A549 (cell line): ENCODE results near the gene NKAIN4. TPM values are rescaled to one million over a fixed set of nuclear protein-coding genes. Genes with fewer than 3 reads are reported as not detected.
A peak's percentile ranks its signal among the peaks of the same experiment; 100 is the strongest.

Experiments used
- ATAC-seq, 2 experiments: fragments of 200-7000 bp in 1 of 2; fragments of >200 bp in 1 of 2; cut with Nextera tagmentation in 1 of 2; cut with Tn5 transposase in 1 of 2; 3 replicates each; pipeline versions ENCODE4 v1.8.0 to v1.9.1; 2018 to 2020; ENCODE audit warnings: mild to moderate bottlenecking in 1 of 2, moderate library complexity in 1 of 2
- CTCF ChIA-PET: fragments of 300-600 bp; sonication (Branson Sonifier 250); formaldehyde crosslinking; extraction: SDS; loops from one replicate; lab custom pipeline; 2021; ENCODE audit warnings: antibody characterized with exemption, inconsistent platforms; lab: Yijun Ruan, JAX
- POLR2A ChIA-PET: fragments of 350-600 bp; formaldehyde crosslinking; extraction: SDS; loops from one replicate; lab custom pipeline; 2021; ENCODE audit warnings: antibody characterized with exemption, inconsistent platforms; lab: Yijun Ruan, JAX
- DNase-seq, 2 experiments: peaks; one replicate each; pipeline versions ENCODE4 v3.0.0 to v3.0.0-alpha.2; 2011 to 2016; ENCODE audit warnings: low read depth in 1 of 2, low spot score in 1 of 2
- FAIRE-seq: peaks from 2 replicates; lab custom pipeline; 2011; peaks lifted over from hg19 to GRCh38; lab: Jason Lieb, UNC
- H3K27ac ChIP-seq, 2 experiments: fragments of >200 bp; sonication (Bioruptor Twin); formaldehyde crosslinking; 3 replicates each; pipeline ENCODE4 v1.5.1; 2016 to 2017
- H3K4me1 ChIP-seq: fragments of >200 bp; sonication (Bioruptor Twin); formaldehyde crosslinking; 3 replicates; pipeline ENCODE4 v1.6.1; 2016
- H3K4me2 ChIP-seq: fragments of >200 bp; sonication (Bioruptor Twin); formaldehyde crosslinking; 3 replicates; pipeline ENCODE4 v1.6.1; 2016
- H3K4me3 ChIP-seq: fragments of >200 bp; sonication (Bioruptor Twin); formaldehyde crosslinking; 3 replicates; pipeline ENCODE4 v1.5.1; 2016
- H3K9me3 ChIP-seq: fragments of >200 bp; sonication (Bioruptor Twin); formaldehyde crosslinking; 3 replicates; pipeline ENCODE4 v1.6.1; 2016
- ATOH8 ChIP-seq: fragments of 250-450 bp; sonication (Bioruptor Pico); IDR thresholded peaks from 2 replicates; pipeline ENCODE4 v1.5.0; 2020; ENCODE audit warnings: low read depth, mild to moderate bottlenecking, moderate library complexity
- CBX8 ChIP-seq: fragments of 200-600 bp; sonication (generic); IDR thresholded peaks from 2 replicates; pipeline ENCODE4 v1.6.1; 2016
- CEBPB ChIP-seq, 2 experiments: fragments of >200 bp in 1 of 2; sonication (Bioruptor Twin) in 1 of 2; formaldehyde crosslinking in 1 of 2; IDR thresholded peaks; 2 replicates each; pipeline ENCODE4 v1.6.1; 2012 to 2016
- CHD4 ChIP-seq: fragments of 200-600 bp; sonication (generic); IDR thresholded peaks from 2 replicates; pipeline ENCODE4 v1.6.1; 2016; ENCODE audit warnings: antibody characterized with exemption, mild to moderate bottlenecking, borderline replicate concordance
- EHMT2 ChIP-seq: fragments of 200-600 bp; sonication (generic); IDR thresholded peaks from 2 replicates; pipeline ENCODE4 v1.6.1; 2016; ENCODE audit warnings: antibody characterized with exemption, low read depth, mild to moderate bottlenecking, moderate library complexity
- FOSL2 ChIP-seq, 2 experiments: fragments of 450-650 bp in 1 of 2; fragments of >200 bp in 1 of 2; sonication (Bioruptor Twin) in 1 of 2; formaldehyde crosslinking; IDR thresholded peaks; 2 replicates each; pipeline versions ENCODE4 v1.5.0 to v1.6.1; 2016 to 2020; ENCODE audit warnings: mild to moderate bottlenecking in 1 of 2, moderate library complexity in 1 of 2
- FOXS1 ChIP-seq: fragments of 250-450 bp; sonication (Bioruptor Pico); IDR thresholded peaks from 2 replicates; pipeline ENCODE4 v1.5.0; 2020; ENCODE audit warnings: mild to moderate bottlenecking, moderate library complexity
- MAFK ChIP-seq: fragments of 450-650 bp; IDR thresholded peaks from 2 replicates; pipeline ENCODE4 v1.6.1; 2014; ENCODE audit not compliant: partially characterized antibody
- MYC ChIP-seq: IDR thresholded peaks from 2 replicates; pipeline ENCODE4 v1.6.1; 2012; ENCODE audit warnings: mild to moderate bottlenecking, inconsistent platforms, low read length, improper control_type of control experiment, borderline replicate concordance
- NPAS2 ChIP-seq: fragments of 250-450 bp; sonication (Bioruptor Pico); IDR thresholded peaks from 2 replicates; pipeline ENCODE4 v1.8.0; 2022; ENCODE audit warnings: mild to moderate bottlenecking, moderate library complexity, borderline replicate concordance
- RARB ChIP-seq: fragments of 250-450 bp; sonication (Bioruptor Pico); IDR thresholded peaks from 2 replicates; pipeline ENCODE4 v1.8.0; 2021; ENCODE audit warnings: mild to moderate bottlenecking, moderate library complexity
- SREBF2 ChIP-seq: fragments of 450-650 bp; IDR thresholded peaks from 2 replicates; pipeline ENCODE4 v1.6.1; 2014; ENCODE audit warnings: mild to moderate bottlenecking, moderate library complexity
- USF2 ChIP-seq: fragments of 450-650 bp; IDR thresholded peaks from 2 replicates; pipeline ENCODE4 v1.6.1; 2014; ENCODE audit warnings: antibody characterized with exemption
- ZFP36 ChIP-seq: fragments of 450-650 bp; IDR thresholded peaks from 2 replicates; pipeline ENCODE4 v1.6.1; 2014; ENCODE audit warnings: borderline replicate concordance; ENCODE audit not compliant: partially characterized antibody
- WGBS: methylation state at CpG from one replicate; pipeline ENCODE4 v1.1.6; 2017; ENCODE audit errors: missing lambda C conversion rate; 5-methylcytosine and 5-hydroxymethylcytosine counted together
- polyA plus RNA-seq, 4 experiments: library from polyadenylated mRNA; depleted of rRNA in 3 of 4; stranded (reverse); fragments of >200 nt; fragmentation: RNase III in 1 of 4; extraction: RNeasy Plus Mini Kit Qiagen cat#74134 plus additional on column Dnase treatment in 1 of 4; gene quantifications; 2 replicates in 3 of 4; 3 replicates in 1 of 4; pipeline ENCODE4 v1.2.3, GENCODE V29; 2011 to 2017
- TF ChIP-seq, protein P1 (sequence below): fragments of 250-450 bp; sonication (Bioruptor Pico); IDR thresholded peaks from 2 replicates; pipeline ENCODE4 v1.5.0; 2021; ENCODE audit warnings: mild to moderate bottlenecking, moderate library complexity, borderline replicate concordance
- TF ChIP-seq, protein P2 (sequence below): IDR thresholded peaks from 2 replicates; pipeline ENCODE4 v1.6.1; 2012

The NKAIN4 gene
- polyA plus RNA-seq, 2 of the 4 experiments (the other 2 are of a cell fraction): 5.8 to 9.7 TPM

DNA sequence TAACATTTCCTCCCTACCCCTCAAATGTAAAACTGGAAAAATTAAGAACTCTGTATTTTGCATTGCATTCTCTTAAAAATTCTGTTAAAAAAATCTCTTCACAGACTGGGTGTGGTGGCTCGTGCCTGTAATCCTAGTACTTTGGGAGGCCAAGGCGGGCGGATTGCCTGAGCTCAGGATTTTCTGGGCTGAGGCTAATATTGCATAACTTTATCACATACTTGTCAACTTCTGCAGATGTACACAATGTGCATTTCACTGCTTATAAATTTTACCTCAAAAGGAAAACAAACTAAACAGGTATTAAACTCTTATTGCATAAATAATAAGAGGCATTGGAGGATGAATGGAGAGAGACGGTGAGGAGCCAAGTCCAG lies 59.5 kb downstream of the NKAIN4 start (continued):
- TF ChIP-seq ATOH8: no peak
- no peak for TF ChIP-seq SREBF2
- TF ChIP-seq, protein P1, sequence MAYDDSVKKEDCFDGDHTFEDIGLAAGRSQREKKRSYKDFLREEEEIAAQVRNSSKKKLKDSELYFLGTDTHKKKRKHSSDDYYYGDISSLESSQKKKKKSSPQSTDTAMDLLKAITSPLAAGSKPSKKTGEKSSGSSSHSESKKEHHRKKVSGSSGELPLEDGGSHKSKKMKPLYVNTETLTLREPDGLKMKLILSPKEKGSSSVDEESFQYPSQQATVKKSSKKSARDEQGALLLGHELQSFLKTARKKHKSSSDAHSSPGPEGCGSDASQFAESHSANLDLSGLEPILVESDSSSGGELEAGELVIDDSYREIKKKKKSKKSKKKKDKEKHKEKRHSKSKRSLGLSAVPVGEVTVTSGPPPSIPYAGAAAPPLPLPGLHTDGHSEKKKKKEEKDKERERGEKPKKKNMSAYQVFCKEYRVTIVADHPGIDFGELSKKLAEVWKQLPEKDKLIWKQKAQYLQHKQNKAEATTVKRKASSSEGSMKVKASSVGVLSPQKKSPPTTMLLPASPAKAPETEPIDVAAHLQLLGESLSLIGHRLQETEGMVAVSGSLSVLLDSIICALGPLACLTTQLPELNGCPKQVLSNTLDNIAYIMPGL (CRISPR knock-in tag): no peak

DNA sequence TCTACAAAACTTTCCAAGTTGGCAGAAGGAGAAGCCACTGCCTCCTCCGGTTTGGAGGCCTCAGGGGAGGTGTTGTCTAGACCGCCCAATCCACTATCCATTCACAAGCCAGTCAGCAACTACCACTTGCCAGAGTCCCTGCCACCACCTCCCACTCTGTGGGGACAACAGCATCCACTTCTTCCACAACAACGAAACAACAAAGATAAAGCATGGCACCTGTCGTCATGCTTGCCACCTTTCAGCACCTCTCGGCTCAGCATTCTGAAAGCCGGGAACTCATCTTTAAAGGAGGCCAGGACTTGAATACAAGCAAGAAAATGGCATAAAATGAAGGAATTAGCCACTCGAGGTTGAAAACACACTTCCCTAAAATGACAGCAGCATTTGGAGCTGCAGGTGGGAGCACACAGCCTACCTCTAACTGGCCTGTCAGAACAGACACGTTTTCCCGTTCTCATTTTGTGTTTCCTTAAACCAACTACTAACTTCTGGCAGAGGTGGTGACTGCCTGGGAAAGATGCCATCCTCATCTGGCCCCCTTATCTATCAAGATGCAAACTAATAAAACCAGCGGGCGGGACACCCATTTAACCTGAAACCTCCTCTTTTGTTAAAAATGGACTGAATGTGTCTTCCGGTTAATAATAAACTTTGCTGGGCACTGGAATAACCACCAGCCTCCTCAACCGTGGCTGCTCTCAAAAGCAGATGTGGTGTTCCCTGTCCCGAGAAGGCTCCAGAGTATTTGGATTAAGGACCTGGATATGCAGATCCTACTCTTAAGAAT lies 60.1 kb downstream of the NKAIN4 start:
- FAIRE-seq (no peak), ATAC-seq (no peak), DNase-seq (no peak)
- Histone ChIP-seq H3K27ac (no peak overlapping the region), H3K9me3 (no peaks in the 10 kb centered on the region), H3K4me2 (no peak overlapping the region), H3K4me3 (no peak overlapping the region), H3K4me1 (peaks cover 42% of the 10 kb centered on the region)
- ChIA-PET POLR2A (no interaction called here), CTCF (interaction anchor here (1.1 to 2.1 kb wide), 3 partner anchors 11 to 188 kb away, joined by 4 to 10 read pairs (median 4); no protein-coding TSS in a partner anchor)
- 82% methylated on average over 14 of the region's 14 CpGs for WGBS
- TF ChIP-seq MYC: no peak
- no peak for TF ChIP-seq RARB (CRISPR knock-in tag)
- no peak for TF ChIP-seq CHD4
- TF ChIP-seq, protein P2, sequence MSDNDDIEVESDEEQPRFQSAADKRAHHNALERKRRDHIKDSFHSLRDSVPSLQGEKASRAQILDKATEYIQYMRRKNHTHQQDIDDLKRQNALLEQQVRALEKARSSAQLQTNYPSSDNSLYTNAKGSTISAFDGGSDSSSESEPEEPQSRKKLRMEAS: no peak
- TF ChIP-seq CEBPB (IDR thresholded peaks at IDR 0.05): no peak

- no peak for TF ChIP-seq USF2
- Histone ChIP-seq H3K4me1 (peaks cover 28% of the 10 kb centered on the region), H3K27ac (no peak overlapping the region), H3K9me3 (no peaks in the 10 kb centered on the region), H3K4me3 (no peak overlapping the region), H3K4me2 (no peak overlapping the region)
- FAIRE-seq (no peak), DNase-seq (no peak), ATAC-seq (no peak)
- 91% methylated on average over 21 of the region's 21 CpGs for WGBS
- CTCF ChIA-PET: interaction anchor here (0.9 to 3.0 kb wide), 5 partner anchors 9 to 88 kb away, joined by 3 to 10 read pairs (median 4); partner anchors contain the start of gene YTHDF1
- POLR2A ChIA-PET: no interaction called here
Measured at GRCh38 chr20:63192721-63193120, 61.5 kb downstream of the NKAIN4 start.

DNA sequence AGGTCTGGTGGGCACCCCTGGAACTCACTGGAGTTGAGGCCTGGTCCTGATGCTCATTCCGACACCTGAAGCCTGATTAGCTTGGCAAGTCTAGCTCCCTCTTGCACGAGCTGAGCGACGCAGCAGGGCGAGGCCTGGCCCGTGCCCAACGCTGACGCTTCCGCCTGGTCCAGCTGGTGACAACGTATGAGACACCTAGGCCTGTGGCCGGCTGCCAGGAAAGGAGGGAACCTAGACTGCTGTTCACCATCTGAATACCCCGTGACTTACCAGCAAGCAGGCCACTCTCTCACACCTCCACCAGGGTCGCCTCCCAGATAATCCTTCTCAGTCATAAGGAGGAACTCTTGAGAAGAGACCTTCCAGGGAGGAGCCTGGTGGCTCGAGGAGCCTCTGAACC lies 62.9 kb downstream of the NKAIN4 start:
- Histone ChIP-seq H3K4me1 (peaks cover 22% of the 10 kb centered on the region), H3K4me3 (no peak overlapping the region), H3K27ac (no peak overlapping the region), H3K9me3 (no peaks in the 10 kb centered on the region), H3K4me2 (no peak overlapping the region; the same call in 2 of the 3 replicates)
- CTCF ChIA-PET: interaction anchor here (0.9 to 3.0 kb wide), 8 partner anchors 8 to 182 kb away, joined by 3 to 13 read pairs (median 5); partner anchors contain the start of gene YTHDF1
- DNase-seq (peak in 1 of 2 experiments; percentile 73), FAIRE-seq (no peak), ATAC-seq (peak; percentile 49 to 51; a peak in 5 of 6 replicates)
- TF ChIP-seq MAFK (no peak), EHMT2 (no peak), NPAS2 (no peak), FOSL2 (IDR thresholded peaks at IDR 0.05) (no peak), FOSL2 (CRISPR knock-in tag; IDR thresholded peaks at IDR 0.05) (no peak), CBX8 (no peak), FOXS1 (CRISPR knock-in tag) (no peak), MYC (no peak), ZFP36 (peak; percentile 7)
- POLR2A ChIA-PET: no interaction called here
- 39% methylated on average over 8 of the region's 14 CpGs for WGBS
